SK-N-SH (cell line): Measurements from ENCODE around the gene NEURL1. TPM values are rescaled to one million over a fixed set of nuclear protein-coding genes. Genes with fewer than 3 reads are reported as not detected.

ENCODE experiments used
- CTCF ChIA-PET: fragments of 300-600, 350-600 bp; formaldehyde crosslinking; extraction: SDS; loops from one replicate; lab custom pipeline; 2021; lab: Yijun Ruan, JAX
- POLR2A ChIA-PET: fragments of 350-600 bp; sonication (Branson Sonifier 250); formaldehyde crosslinking; extraction: SDS; loops from one replicate; lab custom pipeline; 2020; ENCODE audit warnings: antibody characterized with exemption, inconsistent platforms; lab: Yijun Ruan, JAX
- DNase-seq: peaks from one replicate; pipeline ENCODE4 v3.0.0; 2012
- H2AFZ ChIP-seq: fragments of 200-600 bp; sonication (generic); 2 replicates; pipeline ENCODE4 v1.8.1; 2016; ENCODE audit warnings: antibody characterized with exemption, mild to moderate bottlenecking, low read depth
- H3F3A ChIP-seq: fragments of 200-600 bp; sonication (generic); replicated peaks from 2 replicates; pipeline ENCODE3; 2016; ENCODE audit warnings: antibody characterized with exemption, mild to moderate bottlenecking; ENCODE audit not compliant: insufficient read depth
- H3K27ac ChIP-seq, 2 experiments: fragments of 200-500 bp in 1 of 2; fragments of 200-600 bp in 1 of 2; sonication (Bioruptor generic) in 1 of 2; sonication (generic), shearing (Covaris generic) in 1 of 2; 2 replicates each; pipeline versions ENCODE4 v1.5.1 to v1.6.1; 2014 to 2016; ENCODE audit warnings: low read depth in 2 of 2, inconsistent platforms in 1 of 2, low read length in 1 of 2, mild to moderate bottlenecking in 1 of 2, mixed read lengths in 1 of 2
- H3K27me3 ChIP-seq: fragments of 200-600 bp; sonication (generic), shearing (Covaris generic); 2 replicates; pipeline ENCODE4 v1.6.1; 2016; ENCODE audit warnings: mixed run types; ENCODE audit not compliant: insufficient read depth
- H3K36me3 ChIP-seq, 2 experiments: fragments of 200-500 bp in 1 of 2; fragments of 200-600 bp in 1 of 2; sonication (Bioruptor generic) in 1 of 2; sonication (generic) in 1 of 2; replicated peaks in 1 of 2; 2 replicates each; pipeline versions ENCODE3 to v1.5.1; 2014 to 2016; ENCODE audit warnings: low read length in 1 of 2, mild to moderate bottlenecking in 1 of 2; ENCODE audit not compliant: insufficient read depth in 2 of 2, control insufficient read depth in 1 of 2
- H3K4me1 ChIP-seq, 2 experiments: fragments of 200-500 bp in 1 of 2; fragments of 200-600 bp in 1 of 2; sonication (Bioruptor generic) in 1 of 2; sonication (generic), shearing (Covaris generic) in 1 of 2; 2 replicates each; pipeline versions ENCODE4 v1.5.1 to v1.6.1; 2014 to 2016; ENCODE audit warnings: low read depth in 1 of 2, low read length in 1 of 2, mixed run types in 1 of 2; ENCODE audit not compliant: insufficient read depth in 2 of 2, control insufficient read depth in 1 of 2
- H3K4me2 ChIP-seq: fragments of 200-600 bp; sonication (generic), shearing (Covaris generic); 2 replicates; pipeline ENCODE4 v1.6.1; 2017; ENCODE audit warnings: mixed run types
- H3K4me3 ChIP-seq, 2 experiments: fragments of 200-500 bp in 1 of 2; fragments of 200-600 bp in 1 of 2; sonication (Bioruptor generic) in 1 of 2; sonication (generic), shearing (Covaris generic) in 1 of 2; 2 replicates each; pipeline versions ENCODE4 v1.5.1 to v1.8.1; 2014 to 2016; ENCODE audit warnings: low read depth in 2 of 2, inconsistent platforms in 1 of 2, low read length in 1 of 2, mild to moderate bottlenecking in 1 of 2, mixed read lengths in 1 of 2, moderate library complexity in 1 of 2
- H3K79me2 ChIP-seq: fragments of 200-600 bp; sonication (generic); 2 replicates; pipeline ENCODE4 v1.8.1; 2017; ENCODE audit warnings: mild to moderate bottlenecking; ENCODE audit not compliant: insufficient read depth
- H3K9ac ChIP-seq: fragments of 200-600 bp; sonication (generic); 2 replicates; pipeline ENCODE4 v1.6.1; 2017; ENCODE audit warnings: mixed run types
- H3K9me2 ChIP-seq: fragments of 200-600 bp; sonication (generic); 2 replicates; pipeline ENCODE4 v1.6.1; 2017; ENCODE audit warnings: mixed run types
- H3K9me3 ChIP-seq: fragments of 200-600 bp; sonication (generic); 2 replicates; pipeline ENCODE4 v1.6.1; 2017; ENCODE audit warnings: mixed run types, mild to moderate bottlenecking, moderate library complexity
- H4K20me1 ChIP-seq: fragments of 200-600 bp; sonication (generic); 2 replicates; pipeline ENCODE4 v1.6.1; 2017; ENCODE audit warnings: mild to moderate bottlenecking, mixed run types; ENCODE audit not compliant: insufficient read depth
- CHD2 ChIP-seq: fragments of 150-350 bp; IDR thresholded peaks from 2 replicates; pipeline ENCODE4 v1.6.1; 2018; ENCODE audit warnings: low read length; ENCODE audit not compliant: partially characterized antibody
- ELF1 ChIP-seq: IDR thresholded peaks from 2 replicates; pipeline ENCODE4 v1.4.0; 2012
- FOSL2 ChIP-seq: IDR thresholded peaks from 2 replicates; pipeline ENCODE4 v1.4.0; 2012; ENCODE audit warnings: low read depth, mild to moderate bottlenecking, moderate library complexity, borderline replicate concordance
- FOXJ3 ChIP-seq: sonication (generic); formaldehyde crosslinking; IDR thresholded peaks from 2 replicates; pipeline ENCODE4 v1.5.1; 2020; ENCODE audit warnings: mild to moderate bottlenecking, missing genetic modification reagents
- FOXM1 ChIP-seq: IDR thresholded peaks from 2 replicates; pipeline ENCODE4 v1.4.0; 2012; ENCODE audit warnings: low read depth, mild to moderate bottlenecking
- GABPA ChIP-seq: IDR thresholded peaks from 2 replicates; pipeline ENCODE4 v1.4.0; 2012; ENCODE audit warnings: low read depth, mild to moderate bottlenecking
- MEF2A ChIP-seq: IDR thresholded peaks from 2 replicates; pipeline ENCODE4 v1.4.0; 2012; ENCODE audit warnings: low read depth, borderline replicate concordance
- MXI1 ChIP-seq: IDR thresholded peaks from 2 replicates; pipeline ENCODE4 v1.6.1; 2012; ENCODE audit warnings: mild to moderate bottlenecking, low read depth, low read length, improper control_type of control experiment
- POLR2AphosphoS5 ChIP-seq: IDR thresholded peaks from 2 replicates; pipeline ENCODE4 v1.6.1; 2012; ENCODE audit warnings: low read depth, low read length
- RCOR1 ChIP-seq: fragments of 150-350 bp; IDR thresholded peaks from 2 replicates; pipeline ENCODE4 v1.6.1; 2017; ENCODE audit warnings: antibody characterized with exemption, low read length
- SMC3 ChIP-seq: IDR thresholded peaks from 2 replicates; pipeline ENCODE4 v1.6.1; 2012; ENCODE audit warnings: low read depth, low read length, improper control_type of control experiment
- TCF12 ChIP-seq: IDR thresholded peaks from 2 replicates; pipeline ENCODE4 v1.4.0; 2012
- YY1 ChIP-seq: IDR thresholded peaks from 2 replicates; pipeline ENCODE4 v1.4.0; 2012; ENCODE audit warnings: low read depth, mild to moderate bottlenecking
- WGBS: methylation state at CpG from one replicate; pipeline ENCODE4 v1.1.6; 2017; ENCODE audit warnings: low lambda C conversion rate; 5-methylcytosine and 5-hydroxymethylcytosine counted together
- polyA plus RNA-seq, 3 experiments: library from polyadenylated mRNA; depleted of rRNA; stranded (reverse); fragments of >200 nt; gene quantifications; 2 replicates each; pipeline ENCODE4 v1.2.3, GENCODE V29; 2012
- TF ChIP-seq, protein P1 (sequence below): IDR thresholded peaks from 2 replicates; pipeline ENCODE4 v1.6.1; 2012; ENCODE audit warnings: mild to moderate bottlenecking, low read depth, low read length, moderate library complexity
- TF ChIP-seq, protein P2 (sequence below): IDR thresholded peaks from 2 replicates; pipeline ENCODE4 v1.4.0; 2012; ENCODE audit warnings: low read depth
- TF ChIP-seq, protein P3 (sequence below): IDR thresholded peaks from 2 replicates; pipeline ENCODE4 v1.4.0; 2012; ENCODE audit warnings: low read depth, borderline replicate concordance
- TF ChIP-seq, protein P4 (sequence below): fragments of 150-350 bp; IDR thresholded peaks from 2 replicates; pipeline ENCODE4 v1.6.1; 2016; ENCODE audit warnings: mild to moderate bottlenecking, low read depth, low read length
- TF ChIP-seq, protein P5 (sequence below): IDR thresholded peaks from 2 replicates; pipeline ENCODE4; 2012
- TF ChIP-seq, protein P6 (sequence below): fragments of 150-350 bp; IDR thresholded peaks from 2 replicates; pipeline ENCODE4 v1.6.1; 2017; ENCODE audit warnings: antibody characterized with exemption, low read length, low read depth, borderline replicate concordance

The NEURL1 gene
- polyA plus RNA-seq, 1 of the 3 experiments (the other 2 are of a cell fraction): 0.05 TPM

DNA sequence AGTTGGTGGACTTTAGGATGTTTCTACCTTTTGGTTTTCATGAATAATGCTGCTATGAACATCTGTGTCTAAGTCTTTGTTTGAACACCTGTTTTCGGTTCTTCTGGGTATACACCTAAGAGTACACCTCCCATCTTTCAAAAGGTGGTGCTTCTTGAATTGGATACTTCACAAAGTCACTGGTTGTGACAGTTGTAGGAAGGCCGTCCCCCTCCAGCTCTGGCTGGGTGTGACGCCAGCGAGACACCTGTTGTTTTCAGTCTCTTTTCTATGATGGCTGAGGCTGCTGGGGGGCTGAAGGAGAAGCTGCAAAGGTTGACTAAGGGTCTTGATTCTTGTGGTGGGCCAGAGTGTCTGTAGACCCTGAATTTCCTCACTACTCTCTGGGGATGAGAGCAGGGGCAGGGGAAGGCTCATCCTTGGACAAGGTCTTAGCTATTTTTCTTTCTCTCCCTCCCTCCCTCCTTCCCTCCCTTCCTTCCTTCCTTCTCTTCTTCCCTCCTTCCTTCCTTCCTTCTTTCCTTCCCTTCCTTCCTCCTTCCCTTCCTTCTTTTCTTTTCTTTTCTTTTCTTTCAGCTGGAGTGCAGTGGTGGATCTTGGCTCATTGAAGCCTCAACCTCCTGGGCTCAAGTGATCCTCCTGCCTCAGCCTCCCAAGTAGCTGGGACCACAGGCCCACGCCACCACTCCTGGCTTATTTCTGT, 5.6 kb downstream of the NEURL1 start:
- H3K9me2 ChIP-seq: no peaks in the 10 kb centered on the region
- H3K9ac ChIP-seq: no peak overlapping the region
- no peaks in the 10 kb centered on the region for H3K79me2 ChIP-seq
- no peak for DNase-seq
- peaks cover 1 to 32% of the 10 kb centered on the region in 2 experiments; a peak in 3 of 4 replicates for H3K4me1 ChIP-seq
- no peak overlapping the region for H3K4me2 ChIP-seq
- H3K4me3 ChIP-seq: no peak overlapping the region
- POLR2A ChIA-PET: no interaction called here
- 89% methylated on average over 5 of the region's 5 CpGs for WGBS
- H4K20me1 ChIP-seq: no peaks in the 10 kb centered on the region
- no peaks in the 10 kb centered on the region for H3K9me3 ChIP-seq
- H3K36me3 ChIP-seq: no peaks in the 10 kb centered on the region
- H3F3A ChIP-seq: peaks cover 2% of the 10 kb centered on the region
- CTCF ChIA-PET: interaction anchor here (0.7 to 2.1 kb wide), 3 partner anchors 13 to 65 kb away, joined by 3 to 10 read pairs (median 3); no protein-coding TSS in a partner anchor
- H3K27ac ChIP-seq: no peak overlapping the region
- TF ChIP-seq MXI1: no peak
- TF ChIP-seq FOSL2: no peak
- no peak for TF ChIP-seq RCOR1
- TF ChIP-seq, protein P1, sequence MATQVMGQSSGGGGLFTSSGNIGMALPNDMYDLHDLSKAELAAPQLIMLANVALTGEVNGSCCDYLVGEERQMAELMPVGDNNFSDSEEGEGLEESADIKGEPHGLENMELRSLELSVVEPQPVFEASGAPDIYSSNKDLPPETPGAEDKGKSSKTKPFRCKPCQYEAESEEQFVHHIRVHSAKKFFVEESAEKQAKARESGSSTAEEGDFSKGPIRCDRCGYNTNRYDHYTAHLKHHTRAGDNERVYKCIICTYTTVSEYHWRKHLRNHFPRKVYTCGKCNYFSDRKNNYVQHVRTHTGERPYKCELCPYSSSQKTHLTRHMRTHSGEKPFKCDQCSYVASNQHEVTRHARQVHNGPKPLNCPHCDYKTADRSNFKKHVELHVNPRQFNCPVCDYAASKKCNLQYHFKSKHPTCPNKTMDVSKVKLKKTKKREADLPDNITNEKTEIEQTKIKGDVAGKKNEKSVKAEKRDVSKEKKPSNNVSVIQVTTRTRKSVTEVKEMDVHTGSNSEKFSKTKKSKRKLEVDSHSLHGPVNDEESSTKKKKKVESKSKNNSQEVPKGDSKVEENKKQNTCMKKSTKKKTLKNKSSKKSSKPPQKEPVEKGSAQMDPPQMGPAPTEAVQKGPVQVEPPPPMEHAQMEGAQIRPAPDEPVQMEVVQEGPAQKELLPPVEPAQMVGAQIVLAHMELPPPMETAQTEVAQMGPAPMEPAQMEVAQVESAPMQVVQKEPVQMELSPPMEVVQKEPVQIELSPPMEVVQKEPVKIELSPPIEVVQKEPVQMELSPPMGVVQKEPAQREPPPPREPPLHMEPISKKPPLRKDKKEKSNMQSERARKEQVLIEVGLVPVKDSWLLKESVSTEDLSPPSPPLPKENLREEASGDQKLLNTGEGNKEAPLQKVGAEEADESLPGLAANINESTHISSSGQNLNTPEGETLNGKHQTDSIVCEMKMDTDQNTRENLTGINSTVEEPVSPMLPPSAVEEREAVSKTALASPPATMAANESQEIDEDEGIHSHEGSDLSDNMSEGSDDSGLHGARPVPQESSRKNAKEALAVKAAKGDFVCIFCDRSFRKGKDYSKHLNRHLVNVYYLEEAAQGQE: no peak
- TF ChIP-seq, protein P2, sequence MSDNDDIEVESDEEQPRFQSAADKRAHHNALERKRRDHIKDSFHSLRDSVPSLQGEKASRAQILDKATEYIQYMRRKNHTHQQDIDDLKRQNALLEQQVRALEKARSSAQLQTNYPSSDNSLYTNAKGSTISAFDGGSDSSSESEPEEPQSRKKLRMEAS: no peak
- TF ChIP-seq POLR2AphosphoS5: no peak
- TF ChIP-seq YY1: no peak
- TF ChIP-seq FOXM1: no peak
- no peak for TF ChIP-seq SMC3
- no peak for TF ChIP-seq CHD2
- TF ChIP-seq MEF2A: no peak
- TF ChIP-seq, protein P3, sequence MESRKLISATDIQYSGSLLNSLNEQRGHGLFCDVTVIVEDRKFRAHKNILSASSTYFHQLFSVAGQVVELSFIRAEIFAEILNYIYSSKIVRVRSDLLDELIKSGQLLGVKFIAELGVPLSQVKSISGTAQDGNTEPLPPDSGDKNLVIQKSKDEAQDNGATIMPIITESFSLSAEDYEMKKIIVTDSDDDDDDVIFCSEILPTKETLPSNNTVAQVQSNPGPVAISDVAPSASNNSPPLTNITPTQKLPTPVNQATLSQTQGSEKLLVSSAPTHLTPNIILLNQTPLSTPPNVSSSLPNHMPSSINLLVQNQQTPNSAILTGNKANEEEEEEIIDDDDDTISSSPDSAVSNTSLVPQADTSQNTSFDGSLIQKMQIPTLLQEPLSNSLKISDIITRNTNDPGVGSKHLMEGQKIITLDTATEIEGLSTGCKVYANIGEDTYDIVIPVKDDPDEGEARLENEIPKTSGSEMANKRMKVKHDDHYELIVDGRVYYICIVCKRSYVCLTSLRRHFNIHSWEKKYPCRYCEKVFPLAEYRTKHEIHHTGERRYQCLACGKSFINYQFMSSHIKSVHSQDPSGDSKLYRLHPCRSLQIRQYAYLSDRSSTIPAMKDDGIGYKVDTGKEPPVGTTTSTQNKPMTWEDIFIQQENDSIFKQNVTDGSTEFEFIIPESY: no peak
- TF ChIP-seq TCF12: no peak
- TF ChIP-seq, protein P4, sequence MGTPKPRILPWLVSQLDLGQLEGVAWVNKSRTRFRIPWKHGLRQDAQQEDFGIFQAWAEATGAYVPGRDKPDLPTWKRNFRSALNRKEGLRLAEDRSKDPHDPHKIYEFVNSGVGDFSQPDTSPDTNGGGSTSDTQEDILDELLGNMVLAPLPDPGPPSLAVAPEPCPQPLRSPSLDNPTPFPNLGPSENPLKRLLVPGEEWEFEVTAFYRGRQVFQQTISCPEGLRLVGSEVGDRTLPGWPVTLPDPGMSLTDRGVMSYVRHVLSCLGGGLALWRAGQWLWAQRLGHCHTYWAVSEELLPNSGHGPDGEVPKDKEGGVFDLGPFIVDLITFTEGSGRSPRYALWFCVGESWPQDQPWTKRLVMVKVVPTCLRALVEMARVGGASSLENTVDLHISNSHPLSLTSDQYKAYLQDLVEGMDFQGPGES: no peak
- no peak for TF ChIP-seq ELF1
- TF ChIP-seq GABPA: no peak
- TF ChIP-seq, protein P5, sequence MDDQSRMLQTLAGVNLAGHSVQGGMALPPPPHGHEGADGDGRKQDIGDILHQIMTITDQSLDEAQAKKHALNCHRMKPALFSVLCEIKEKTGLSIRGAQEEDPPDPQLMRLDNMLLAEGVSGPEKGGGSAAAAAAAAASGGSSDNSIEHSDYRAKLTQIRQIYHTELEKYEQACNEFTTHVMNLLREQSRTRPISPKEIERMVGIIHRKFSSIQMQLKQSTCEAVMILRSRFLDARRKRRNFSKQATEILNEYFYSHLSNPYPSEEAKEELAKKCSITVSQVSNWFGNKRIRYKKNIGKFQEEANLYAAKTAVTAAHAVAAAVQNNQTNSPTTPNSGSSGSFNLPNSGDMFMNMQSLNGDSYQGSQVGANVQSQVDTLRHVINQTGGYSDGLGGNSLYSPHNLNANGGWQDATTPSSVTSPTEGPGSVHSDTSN: no peak
- TF ChIP-seq, protein P6, sequence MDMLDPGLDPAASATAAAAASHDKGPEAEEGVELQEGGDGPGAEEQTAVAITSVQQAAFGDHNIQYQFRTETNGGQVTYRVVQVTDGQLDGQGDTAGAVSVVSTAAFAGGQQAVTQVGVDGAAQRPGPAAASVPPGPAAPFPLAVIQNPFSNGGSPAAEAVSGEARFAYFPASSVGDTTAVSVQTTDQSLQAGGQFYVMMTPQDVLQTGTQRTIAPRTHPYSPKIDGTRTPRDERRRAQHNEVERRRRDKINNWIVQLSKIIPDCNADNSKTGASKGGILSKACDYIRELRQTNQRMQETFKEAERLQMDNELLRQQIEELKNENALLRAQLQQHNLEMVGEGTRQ: no peak
- TF ChIP-seq FOXJ3 (CRISPR knock-in tag): no peak
- peaks cover 45% of the 10 kb centered on the region for H3K27me3 ChIP-seq
- no peak overlapping the region for H2AFZ ChIP-seq
